Inflammatory macrophage (primary cell): ENCODE measurements around the gene SLC6A20.

Experiments
- DNase-seq, 2 donors: peaks; one replicate each; pipeline ENCODE4 v3.0.0-alpha.2; 2020 to 2022

Gene SLC6A20

DNA sequence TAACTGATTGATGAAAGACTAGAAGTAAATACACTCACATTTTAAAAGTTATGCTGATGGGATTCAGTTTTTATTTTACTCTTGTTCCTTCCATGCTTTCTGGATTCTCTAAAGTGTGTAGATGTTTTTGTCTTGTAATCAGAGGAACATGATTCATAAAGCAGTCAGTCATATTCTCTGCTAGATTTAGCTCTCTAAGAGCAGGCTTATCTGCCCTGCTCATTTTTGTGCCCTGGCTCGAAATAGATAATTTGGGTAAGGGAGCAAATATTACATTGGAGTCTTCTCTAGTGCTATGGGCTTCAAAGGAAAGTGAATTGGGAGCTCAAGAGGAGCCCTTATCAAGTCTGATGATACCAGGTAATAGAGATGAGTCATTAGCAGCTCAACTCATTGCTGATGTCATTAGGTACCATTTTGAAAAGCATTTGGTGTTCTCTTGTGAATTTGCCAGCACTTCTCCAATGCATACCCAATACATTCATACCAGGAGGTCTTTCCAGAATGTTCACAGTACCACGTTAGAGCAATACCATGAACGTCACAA, 79.5 kb downstream of the SLC6A20 start:
- DNase-seq, result no peak

DNA sequence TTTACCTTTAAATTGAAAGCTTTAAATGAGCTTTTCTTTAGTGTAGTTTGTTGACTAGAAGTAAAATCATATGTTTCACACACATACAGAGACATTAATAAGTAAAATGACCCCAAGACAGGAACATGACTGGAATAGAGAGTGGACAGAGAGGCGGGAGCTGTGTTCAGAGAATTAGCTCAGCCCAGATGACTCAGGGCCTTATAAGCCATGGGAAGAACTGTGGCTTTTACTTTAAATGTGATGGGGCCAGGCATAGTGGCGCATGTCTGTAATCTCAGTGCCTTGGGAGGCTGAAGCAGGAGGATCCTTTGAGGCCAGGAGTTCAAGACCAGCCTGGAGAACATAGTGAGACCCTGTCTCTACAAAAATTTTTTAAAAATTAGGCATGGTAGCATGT, 80.4 kb downstream of the SLC6A20 start:
- DNase-seq, result no peak

DNA sequence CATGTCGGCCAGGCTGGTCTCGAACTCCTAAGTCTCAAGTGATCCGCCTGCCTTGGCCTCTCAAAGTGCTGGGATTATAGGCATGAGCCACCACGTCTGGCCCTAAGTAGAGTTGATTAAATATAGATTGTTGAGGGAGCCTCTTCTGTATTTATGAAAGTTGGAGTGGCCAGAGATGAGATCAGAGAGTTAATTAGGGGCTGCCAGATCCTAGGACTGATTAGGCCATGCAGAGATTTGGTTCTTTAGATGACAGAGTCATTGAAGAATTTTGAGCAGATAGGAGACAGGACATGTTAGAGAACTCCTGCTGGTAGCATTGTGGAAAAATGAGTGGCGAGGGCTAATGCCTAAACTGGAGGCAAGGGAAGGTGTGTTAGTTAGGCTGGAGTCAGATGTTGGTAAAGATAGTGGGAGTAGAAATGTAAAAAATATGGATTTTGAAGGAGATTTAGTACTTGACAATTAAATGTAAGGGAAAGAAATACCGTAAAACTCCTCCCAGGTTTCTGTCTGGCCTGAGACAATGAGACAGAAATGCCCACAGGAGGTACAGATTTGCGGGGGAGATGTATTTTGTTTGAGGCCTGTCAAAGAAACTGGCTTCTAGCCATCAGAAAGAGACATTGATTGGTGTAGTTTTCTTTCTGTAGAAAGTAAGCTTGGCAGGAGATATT, 83.8 kb downstream of the SLC6A20 start:
- no peak for DNase-seq

DNA sequence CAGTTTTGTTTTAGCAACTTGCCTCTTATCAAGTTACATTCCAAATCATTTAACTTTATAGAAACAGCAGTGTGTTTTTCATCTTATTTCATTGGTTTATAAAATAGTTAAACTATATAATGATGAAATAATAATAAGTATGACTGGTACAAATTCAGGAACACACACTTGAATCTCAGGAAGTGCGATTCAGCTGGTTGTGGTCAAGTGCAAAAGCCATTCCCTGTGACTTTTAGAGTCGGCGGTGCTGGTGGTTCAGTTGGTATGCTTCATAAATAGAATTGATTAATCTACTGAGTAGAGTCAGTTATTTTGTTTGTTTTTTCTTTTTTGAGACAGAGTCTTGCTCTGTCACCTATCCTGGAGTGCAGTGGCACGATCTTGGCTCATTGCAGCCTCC, 84.4 kb downstream of the SLC6A20 start:
- DNase-seq, result peak in 1 of 2 donors; percentile 27

DNA sequence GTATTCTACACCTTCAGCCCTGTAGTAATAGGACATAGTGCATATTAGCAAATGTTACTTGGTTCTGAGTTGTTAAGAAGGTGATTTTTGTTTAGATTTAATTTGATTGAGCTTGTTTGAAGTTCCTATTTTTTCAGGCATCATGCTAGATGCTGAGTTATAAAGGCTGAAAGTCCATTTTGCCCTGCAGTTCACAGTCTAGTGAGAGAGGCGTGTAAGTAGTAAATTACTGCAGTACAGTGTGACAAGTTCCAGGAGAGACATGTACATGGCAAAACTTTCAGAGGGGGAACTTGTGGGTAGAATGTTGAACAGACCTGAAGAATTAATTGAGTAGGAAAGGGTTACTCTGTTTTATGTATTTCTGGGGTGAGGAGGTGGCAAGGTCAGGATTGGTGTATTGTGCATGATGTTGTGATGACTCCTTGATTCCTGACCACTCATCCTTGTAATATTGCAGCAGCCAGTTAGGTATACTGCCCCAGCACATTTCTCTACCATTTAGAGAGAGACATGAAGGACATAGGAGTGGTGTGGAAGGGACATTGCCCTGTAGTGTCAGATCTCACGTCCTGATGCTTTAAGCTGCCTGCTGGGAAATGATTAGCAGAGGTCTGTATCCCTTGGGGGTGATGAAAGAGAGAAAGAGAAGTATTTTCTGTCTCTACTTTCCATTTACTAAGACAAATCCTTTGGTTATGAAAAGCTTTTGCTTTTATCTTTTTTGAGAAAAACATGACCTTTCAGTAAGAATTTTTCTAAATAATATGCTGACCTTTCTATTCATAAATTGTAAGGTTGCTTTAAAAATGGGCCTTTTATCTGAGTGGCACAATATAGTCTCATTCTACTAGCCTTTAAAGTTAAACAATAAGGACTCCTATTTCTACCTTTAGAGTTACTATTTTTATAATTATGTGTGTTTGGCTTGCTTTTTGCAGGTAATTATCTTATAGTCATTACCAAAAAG, 90.2 kb downstream of the SLC6A20 start:
- no peak for DNase-seq
